GM12801 (cell line): ENCODE measurements around the gene TLX3.

Source experiments
- CTCF ChIP-seq: IDR thresholded peaks from one replicate; pipeline ENCODE4 v1.5.1; 2011; ENCODE audit warnings: control low read depth; ENCODE audit not compliant: insufficient read length; ENCODE audit errors: extremely low read depth

TLX3 gene

GRCh38 chr5:171351536-171352073 is 42.6 kb downstream of the TLX3 start:
- TF ChIP-seq CTCF: no peak

GRCh38 chr5:171355302-171355724 is 46.3 kb downstream of the TLX3 start:
- no peak for TF ChIP-seq CTCF

- TF ChIP-seq CTCF: no peak
Observed at GRCh38 chr5:171357843-171358242, 48.8 kb downstream of the TLX3 start.
